IMR-90 (cell line): ENCODE data around the gene CFD. TPM values are rescaled to one million over a fixed set of nuclear protein-coding genes. Genes with fewer than 3 reads are reported as not detected.

Source experiments
- ATAC-seq: fragments of 200-7000 bp; cut with Tn5 transposase; 2 replicates; pipeline ENCODE4 v1.9.1; 2020; ENCODE audit warnings: low read depth, mild to moderate bottlenecking, moderate library complexity
- BruUV-seq: library from RNA; stranded (reverse); fragments of 400-500 nt; replicated peaks from 2 replicates; lab custom pipeline; 2021; lab: Mats Ljungman, UMichigan
- CTCF ChIA-PET: fragments of 300-600 bp; formaldehyde crosslinking; extraction: SDS; loops from one replicate; lab custom pipeline; 2021; ENCODE audit warnings: antibody characterized with exemption; lab: Yijun Ruan, JAX
- POLR2A ChIA-PET: fragments of 300-600 bp; sonication (Branson Sonifier 250); formaldehyde crosslinking; loops from one replicate; lab custom pipeline; 2022; ENCODE audit warnings: antibody characterized with exemption; ENCODE audit not compliant: unreplicated experiment; lab: Charles Lee
- DNase-seq: peaks from one replicate; pipeline ENCODE4 v3.0.0; 2013
- H2AFZ ChIP-seq: replicated peaks from 2 replicates; pipeline ENCODE3; 2013; ENCODE audit warnings: low read length, mild to moderate bottlenecking; ENCODE audit not compliant: poor library complexity
- H2AK5ac ChIP-seq: 2 replicates; pipeline ENCODE4 v1.6.1; 2013; ENCODE audit warnings: low read depth, low read length, inconsistent platforms
- H2AK9ac ChIP-seq: replicated peaks from 2 replicates; pipeline ENCODE3; 2013; ENCODE audit warnings: mild to moderate bottlenecking, low read depth, low read length, moderate library complexity; ENCODE audit not compliant: poor library complexity
- H2BK120ac ChIP-seq: 2 replicates; pipeline ENCODE4 v1.6.1; 2013; ENCODE audit warnings: low read depth, low read length, inconsistent platforms
- H2BK15ac ChIP-seq: 3 replicates; pipeline ENCODE4 v1.6.1; 2013; ENCODE audit warnings: low read depth, low read length, inconsistent platforms
- H2BK20ac ChIP-seq: 2 replicates; pipeline ENCODE4 v1.6.1; 2013; ENCODE audit warnings: low read depth, mild to moderate bottlenecking, inconsistent platforms, low read length, moderate library complexity
- H2BK5ac ChIP-seq: 2 replicates; pipeline ENCODE4 v1.6.1; 2013; ENCODE audit warnings: mild to moderate bottlenecking, low read depth, low read length, inconsistent platforms; ENCODE audit not compliant: poor library complexity, severe bottlenecking
- H3K14ac ChIP-seq: replicated peaks from 2 replicates; pipeline ENCODE4 v1.6.1; 2013; ENCODE audit warnings: low read depth, low read length, inconsistent platforms
- H3K18ac ChIP-seq: 2 replicates; pipeline ENCODE4 v1.6.1; 2013; ENCODE audit warnings: low read depth, low read length, control low read depth
- H3K23ac ChIP-seq: 2 replicates; pipeline ENCODE4 v1.6.1; 2013; ENCODE audit warnings: low read depth, low read length, inconsistent platforms
- H3K27ac ChIP-seq: 2 replicates; pipeline ENCODE4 v1.5.1; 2013; ENCODE audit warnings: mild to moderate bottlenecking, control low read depth, low read length; ENCODE audit not compliant: insufficient read depth
- H3K27me3 ChIP-seq: 2 replicates; pipeline ENCODE4 v1.6.1; 2013; ENCODE audit warnings: low read length; ENCODE audit not compliant: control insufficient read depth, insufficient read depth
- H3K36me3 ChIP-seq: 2 replicates; pipeline ENCODE4 v1.6.1; 2013; ENCODE audit warnings: low read length, mixed read lengths; ENCODE audit not compliant: control insufficient read depth, insufficient read depth
- H3K4ac ChIP-seq: 2 replicates; pipeline ENCODE4 v1.6.1; 2013; ENCODE audit warnings: low read depth, low read length, inconsistent platforms
- H3K4me1 ChIP-seq: 2 replicates; pipeline ENCODE4 v1.6.1; 2013; ENCODE audit warnings: low read length, mixed read lengths; ENCODE audit not compliant: control insufficient read depth, insufficient read depth
- H3K4me2 ChIP-seq: 2 replicates; pipeline ENCODE4 v1.6.1; 2013; ENCODE audit warnings: low read depth, mild to moderate bottlenecking, control low read depth, low read length, moderate library complexity
- H3K4me3 ChIP-seq: 2 replicates; pipeline ENCODE4 v1.5.1; 2013; ENCODE audit warnings: low read depth, mild to moderate bottlenecking, control low read depth, low read length, moderate library complexity; ENCODE audit not compliant: insufficient read depth
- H3K56ac ChIP-seq: 2 replicates; pipeline ENCODE4 v1.6.1; 2013; ENCODE audit warnings: low read length, inconsistent platforms; ENCODE audit not compliant: insufficient read depth; ENCODE audit errors: extremely low read depth
- H3K79me1 ChIP-seq, 2 experiments: 2 replicates each; pipeline ENCODE4 v1.6.1; 2013; ENCODE audit warnings: low read length in 2 of 2, inconsistent platforms in 1 of 2, low read depth in 1 of 2
- H3K9ac ChIP-seq: 2 replicates; pipeline ENCODE4 v1.6.1; 2013; ENCODE audit warnings: low read depth, low read length, control low read depth
- H3K9me1 ChIP-seq: 2 replicates; pipeline ENCODE4 v1.6.1; 2013; ENCODE audit warnings: low read length, inconsistent platforms; ENCODE audit not compliant: insufficient read depth
- H3K9me3 ChIP-seq: 2 replicates; pipeline ENCODE4 v1.6.1; 2013; ENCODE audit warnings: low read length; ENCODE audit not compliant: control insufficient read depth, insufficient read depth
- H4K20me1 ChIP-seq: 2 replicates; pipeline ENCODE4 v1.6.1; 2013; ENCODE audit warnings: low read length, inconsistent platforms; ENCODE audit not compliant: insufficient read depth
- H4K5ac ChIP-seq: 2 replicates; pipeline ENCODE4 v1.6.1; 2013; ENCODE audit warnings: mild to moderate bottlenecking, low read depth, low read length, control low read depth
- H4K8ac ChIP-seq, 2 experiments: 2 replicates each; pipeline ENCODE4 v1.6.1; 2013; ENCODE audit warnings: low read depth in 2 of 2, low read length in 2 of 2, control low read depth in 1 of 2, inconsistent platforms in 1 of 2
- H4K91ac ChIP-seq: 2 replicates; pipeline ENCODE4 v1.6.1; 2013; ENCODE audit warnings: low read depth, low read length, inconsistent platforms; ENCODE audit not compliant: insufficient read depth
- BHLHE40 ChIP-seq: fragments of 150-350 bp; IDR thresholded peaks from 2 replicates; pipeline ENCODE4 v1.6.1; 2016; ENCODE audit warnings: mild to moderate bottlenecking, low read depth, low read length
- CEBPB ChIP-seq: IDR thresholded peaks from 2 replicates; pipeline ENCODE4 v1.6.1; 2012; ENCODE audit warnings: low read depth, low read length, improper control_type of control experiment
- CHD1 ChIP-seq: IDR thresholded peaks from 2 replicates; pipeline ENCODE4 v1.6.1; 2012; ENCODE audit warnings: low read depth, low read length, improper control_type of control experiment
- CTCF ChIP-seq: conservative IDR thresholded peaks from 2 replicates; pipeline ENCODE4 v1.5.1; 2012; ENCODE audit warnings: mild to moderate bottlenecking, low read depth, low read length, improper control_type of control experiment
- FOS ChIP-seq: fragments of 150-350 bp; IDR thresholded peaks from 2 replicates; pipeline ENCODE4 v1.6.1; 2016; ENCODE audit warnings: low read depth, low read length
- MAFK ChIP-seq: IDR thresholded peaks from 2 replicates; pipeline ENCODE4 v1.6.1; 2012; ENCODE audit warnings: low read depth, low read length, improper control_type of control experiment
- MAZ ChIP-seq: IDR thresholded peaks from 2 replicates; pipeline ENCODE4 v1.6.1; 2012; ENCODE audit warnings: low read depth, mild to moderate bottlenecking, low read length, improper control_type of control experiment, moderate library complexity, borderline replicate concordance
- MXI1 ChIP-seq: IDR thresholded peaks from 2 replicates; pipeline ENCODE4 v1.6.1; 2012; ENCODE audit warnings: low read depth, mild to moderate bottlenecking, low read length, moderate library complexity, borderline replicate concordance
- NFE2L2 ChIP-seq: fragments of 150-350 bp; IDR thresholded peaks from 2 replicates; pipeline ENCODE4 v1.6.1; 2016; ENCODE audit warnings: low read depth, mild to moderate bottlenecking, low read length
- POLR2A ChIP-seq: IDR thresholded peaks from 2 replicates; pipeline ENCODE4 v1.6.1; 2012; ENCODE audit warnings: mild to moderate bottlenecking, low read depth, low read length
- RAD21 ChIP-seq: IDR thresholded peaks from 2 replicates; pipeline ENCODE4 v1.6.1; 2012; ENCODE audit warnings: low read length, improper control_type of control experiment
- RCOR1 ChIP-seq: IDR thresholded peaks from 2 replicates; pipeline ENCODE4 v1.6.1; 2012; ENCODE audit warnings: mild to moderate bottlenecking, low read length, improper control_type of control experiment; ENCODE audit not compliant: insufficient replicate concordance
- RFX5 ChIP-seq: IDR thresholded peaks from 2 replicates; pipeline ENCODE4 v1.8.0; 2012; ENCODE audit warnings: low read depth, mild to moderate bottlenecking, low read length, moderate library complexity
- SMC3 ChIP-seq: fragments of 150-350 bp; IDR thresholded peaks from 2 replicates; pipeline ENCODE4 v1.6.1; 2016; ENCODE audit warnings: low read depth, mild to moderate bottlenecking, antibody characterized with exemption, low read length, moderate library complexity
- USF2 ChIP-seq: fragments of 150-350 bp; IDR thresholded peaks from 2 replicates; pipeline ENCODE4 v1.6.1; 2017; ENCODE audit warnings: mild to moderate bottlenecking, antibody characterized with exemption, low read length, low read depth
- WGBS, 2 experiments: methylation state at CpG; one replicate each; pipeline versions ENCODE4 v1.1.5 to v1.1.7; 2013; ENCODE audit warnings: missing lambda C conversion rate in 2 of 2; ENCODE audit not compliant: insufficient read length in 1 of 2; ENCODE audit errors: extremely low coverage in 2 of 2; 5-methylcytosine and 5-hydroxymethylcytosine counted together
- dilution Hi-C: fragments of 300-500 bp; cut with HindIII; formaldehyde crosslinking; loops from one replicate; pipeline ENCODE4 v1.14.3; 2018; ENCODE audit warnings: low sequenced_read_pairs; ENCODE audit not compliant: unreplicated experiment
- in situ Hi-C: fragments of 300-500 bp; cut with MboI; formaldehyde crosslinking; loops from 3 replicates; pipeline ENCODE4 v1.14.3; 2019; ENCODE audit warnings: low sequenced_read_pairs, inconsistent platforms, mixed read lengths
- intact Hi-C: fragments of 100-400 bp; cut with micrococcal nuclease; formaldehyde crosslinking; loops from 2 replicates; pipeline ENCODE4 v1.10.0; 2022
- polyA plus RNA-seq, 3 experiments: library from polyadenylated mRNA; depleted of rRNA; stranded (reverse); fragments of >200 nt; gene quantifications; 2 replicates each; pipeline ENCODE4 v1.2.3, GENCODE V29; 2012; ENCODE audit warnings: low replicate concordance in 1 of 3
- total RNA-seq: library from RNA; depleted of rRNA; stranded (reverse); fragments of >200 nt; gene quantifications from 2 replicates; pipeline ENCODE4 v1.2.3, GENCODE V29; 2012
- TF ChIP-seq, protein P1 (sequence below): fragments of 150-350 bp; IDR thresholded peaks from 2 replicates; pipeline ENCODE4 v1.6.1; 2016; ENCODE audit warnings: low read depth, mild to moderate bottlenecking, low read length, moderate library complexity, borderline replicate concordance

The CFD gene
- total and polyA plus RNA-seq, 2 of the 4 experiments (the other 2 are of a cell fraction), result 1.4 to 2.8 TPM

GRCh38 chr19:883661-884211 lies 24.3 kb downstream of the CFD start:
- H3K4me1 ChIP-seq, result no peaks in the 10 kb centered on the region
- dilution Hi-C loops (no loop called here), in situ Hi-C loops (no loop called here), intact Hi-C loops (no loop called here)
- H2AFZ ChIP-seq, result peak overlapping the region; percentile 33
- H2AK9ac ChIP-seq, result no peak overlapping the region
- no peaks in the 10 kb centered on the region for H3K27me3 ChIP-seq
- H3K4ac ChIP-seq, result no peak overlapping the region
- H2BK5ac ChIP-seq, result no peak overlapping the region
- POLR2A ChIA-PET, result no interaction called here
- no peak overlapping the region for H3K4me3 ChIP-seq
- no peak overlapping the region for H2BK15ac ChIP-seq
- no peak overlapping the region for H4K5ac ChIP-seq
- H2BK120ac ChIP-seq, result no peak overlapping the region
- no peak overlapping the region for H3K23ac ChIP-seq
- ATAC-seq (no peak; the same call in 1 of the 2 replicates), DNase-seq (no peak)
- H3K56ac ChIP-seq, result no peak overlapping the region
- BruUV-seq, result no TSS peak
- TF ChIP-seq RFX5, result no peak
- TF ChIP-seq NFE2L2, result no peak
- no peak for TF ChIP-seq FOS
- no peak for TF ChIP-seq RAD21
- no peak for TF ChIP-seq RCOR1
- no peak for TF ChIP-seq MXI1
- TF ChIP-seq USF2, result no peak
- TF ChIP-seq SMC3, result no peak
- no peak for TF ChIP-seq BHLHE40
- no peak for TF ChIP-seq POLR2A
- no peak for TF ChIP-seq MAFK
- TF ChIP-seq CEBPB, result no peak
- TF ChIP-seq, protein P1, sequence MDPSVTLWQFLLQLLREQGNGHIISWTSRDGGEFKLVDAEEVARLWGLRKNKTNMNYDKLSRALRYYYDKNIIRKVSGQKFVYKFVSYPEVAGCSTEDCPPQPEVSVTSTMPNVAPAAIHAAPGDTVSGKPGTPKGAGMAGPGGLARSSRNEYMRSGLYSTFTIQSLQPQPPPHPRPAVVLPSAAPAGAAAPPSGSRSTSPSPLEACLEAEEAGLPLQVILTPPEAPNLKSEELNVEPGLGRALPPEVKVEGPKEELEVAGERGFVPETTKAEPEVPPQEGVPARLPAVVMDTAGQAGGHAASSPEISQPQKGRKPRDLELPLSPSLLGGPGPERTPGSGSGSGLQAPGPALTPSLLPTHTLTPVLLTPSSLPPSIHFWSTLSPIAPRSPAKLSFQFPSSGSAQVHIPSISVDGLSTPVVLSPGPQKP, result no peak
- no peak for TF ChIP-seq CHD1
- no peak for TF ChIP-seq CTCF
- TF ChIP-seq MAZ, result no peak
- no peak overlapping the region for H4K91ac ChIP-seq
- H3K9me3 ChIP-seq, result no peaks in the 10 kb centered on the region
- WGBS, 2 experiments, result 96% methylated on average over 17 of the region's 22 CpGs; no CpG with 5 or more reads in 1 of the 2 experiments
- H3K79me1 ChIP-seq, result peaks cover 7 to 19% of the 10 kb centered on the region in 2 experiments; a peak in 3 of 4 replicates
- CTCF ChIA-PET, result no interaction called here
- peaks cover 74% of the 10 kb centered on the region for H3K36me3 ChIP-seq
- no peaks in the 10 kb centered on the region for H3K9me1 ChIP-seq
- H3K4me2 ChIP-seq, result no peak overlapping the region
- no peak overlapping the region for H3K18ac ChIP-seq
- H4K20me1 ChIP-seq, result peaks cover 6% of the 10 kb centered on the region
- no peak overlapping the region for H3K27ac ChIP-seq
- H3K14ac ChIP-seq, result no peak overlapping the region
- no peak overlapping the region for H3K9ac ChIP-seq
- H2AK5ac ChIP-seq, result no peak overlapping the region
- no peak overlapping the region for H2BK20ac ChIP-seq
- H4K8ac ChIP-seq, result no peak overlapping the region
